ENCODE data around the gene PEX14. TPM values are rescaled to one million over a fixed set of nuclear protein-coding genes. Genes with fewer than 3 reads are reported as not detected.

PEX14 gene
- total RNA-seq, 4 donors from 2014 or later: 8.1 to 17.8 (median 15.8) TPM

DNA sequence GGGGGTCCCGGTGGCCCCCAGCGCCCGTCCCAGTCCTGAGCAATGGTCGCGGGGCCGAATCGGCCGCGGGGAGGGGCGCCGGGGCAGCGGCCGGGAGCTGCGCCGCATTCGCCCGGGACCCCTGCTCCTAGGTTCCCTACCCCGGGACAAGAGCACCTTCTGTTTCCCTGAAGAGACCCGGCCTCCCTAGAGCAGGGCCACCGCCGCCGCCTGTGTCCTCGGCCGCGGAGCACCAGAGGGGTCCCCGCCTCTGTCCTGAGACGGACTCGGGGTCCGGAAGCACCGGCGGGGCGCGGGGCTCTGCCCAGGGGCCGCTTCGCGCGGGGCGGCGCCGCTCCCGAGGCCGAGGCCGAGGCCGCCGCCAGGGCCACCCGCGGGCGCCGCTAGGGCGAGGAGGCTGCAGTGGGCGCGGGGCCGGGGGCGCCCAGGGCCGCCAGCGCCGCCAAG is 163.8 kb downstream of the PEX14 start:
- no peaks in the 10 kb centered on the region for H3K9me3 ChIP-seq
- H3K4me3 ChIP-seq: peak overlapping the region in 2 of 4 donors; percentile 25 to 29
- TF ChIP-seq, protein P1, sequence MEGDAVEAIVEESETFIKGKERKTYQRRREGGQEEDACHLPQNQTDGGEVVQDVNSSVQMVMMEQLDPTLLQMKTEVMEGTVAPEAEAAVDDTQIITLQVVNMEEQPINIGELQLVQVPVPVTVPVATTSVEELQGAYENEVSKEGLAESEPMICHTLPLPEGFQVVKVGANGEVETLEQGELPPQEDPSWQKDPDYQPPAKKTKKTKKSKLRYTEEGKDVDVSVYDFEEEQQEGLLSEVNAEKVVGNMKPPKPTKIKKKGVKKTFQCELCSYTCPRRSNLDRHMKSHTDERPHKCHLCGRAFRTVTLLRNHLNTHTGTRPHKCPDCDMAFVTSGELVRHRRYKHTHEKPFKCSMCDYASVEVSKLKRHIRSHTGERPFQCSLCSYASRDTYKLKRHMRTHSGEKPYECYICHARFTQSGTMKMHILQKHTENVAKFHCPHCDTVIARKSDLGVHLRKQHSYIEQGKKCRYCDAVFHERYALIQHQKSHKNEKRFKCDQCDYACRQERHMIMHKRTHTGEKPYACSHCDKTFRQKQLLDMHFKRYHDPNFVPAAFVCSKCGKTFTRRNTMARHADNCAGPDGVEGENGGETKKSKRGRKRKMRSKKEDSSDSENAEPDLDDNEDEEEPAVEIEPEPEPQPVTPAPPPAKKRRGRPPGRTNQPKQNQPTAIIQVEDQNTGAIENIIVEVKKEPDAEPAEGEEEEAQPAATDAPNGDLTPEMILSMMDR (IDR thresholded peaks at IDR 0.05 in 4 of 5, conservative IDR thresholded peaks at IDR 0.05 in 1 of 5): no peak
- TF ChIP-seq POLR2A (IDR thresholded peaks at IDR 0.05): no peak
- intact Hi-C loops (cut with DNase I; ENCODE audit: low total_unique reads) (no loop called here), in situ Hi-C loops (cut with MboI; ENCODE audit: low sequenced_read_pairs in 4 of 4) (no loop called here)
- peaks cover 0 to 27% of the 10 kb centered on the region in 2 donors for H3K36me3 ChIP-seq
- no peaks in the 10 kb centered on the region for H3K27me3 ChIP-seq
- H3K27ac ChIP-seq: peak overlapping the region in 3 of 4 donors; percentile 22 to 53 (median 42)
- H3K4me1 ChIP-seq: peaks cover 22 to 29% of the 10 kb centered on the region in 2 donors
- DNase-seq (no peak), ATAC-seq (no peak)

- H3K27ac ChIP-seq: peak overlapping the region in 1 of 4 donors; percentile 65
- intact Hi-C loops (cut with DNase I; ENCODE audit: low total_unique reads): no loop called here
Measured at GRCh38 chr1:10639011-10639774, 164.4 kb downstream of the PEX14 start.

GRCh38 chr1:10639775-10640578 is 165.2 kb downstream of the PEX14 start:
- peaks cover 0 to 31% of the 10 kb centered on the region in 2 donors for H3K36me3 ChIP-seq
- DNase-seq (no peak), ATAC-seq (no peak)
- intact Hi-C loops (cut with DNase I; ENCODE audit: low total_unique reads): loop anchor here (2.0 kb wide), 1 partner anchor 17 kb away; no protein-coding TSS in a partner anchor
- H3K27ac ChIP-seq: peak overlapping the region; percentile 46 to 65 (median 54)
- in situ Hi-C loops (cut with MboI; ENCODE audit: low sequenced_read_pairs in 4 of 4): no loop called here
- TF ChIP-seq, protein P1 (IDR thresholded peaks at IDR 0.05 in 4 of 5, conservative IDR thresholded peaks at IDR 0.05 in 1 of 5): no peak
- no peak for TF ChIP-seq POLR2A (IDR thresholded peaks at IDR 0.05)
- H3K9me3 ChIP-seq: no peaks in the 10 kb centered on the region
- peaks cover 22 to 34% of the 10 kb centered on the region in 2 donors for H3K4me1 ChIP-seq
- no peak overlapping the region for H3K4me3 ChIP-seq
- H3K27me3 ChIP-seq: no peaks in the 10 kb centered on the region

More at GRCh38 chr1:10639011-10639774, 164.4 kb downstream of the PEX14 start:
- ATAC-seq: no peak
- no peak for TF ChIP-seq POLR2A (IDR thresholded peaks at IDR 0.05)
- TF ChIP-seq, protein P1 (IDR thresholded peaks at IDR 0.05 in 4 of 5, conservative IDR thresholded peaks at IDR 0.05 in 1 of 5): no peak
- peak overlapping the region in 1 of 4 donors; percentile 7 for H3K4me3 ChIP-seq
- no peaks in the 10 kb centered on the region for H3K9me3 ChIP-seq
- H3K4me1 ChIP-seq: peaks cover 22 to 32% of the 10 kb centered on the region in 2 donors
- in situ Hi-C loops (cut with MboI; ENCODE audit: low sequenced_read_pairs in 4 of 4): no loop called here
- H3K36me3 ChIP-seq: peaks cover 0 to 27% of the 10 kb centered on the region in 2 donors
- DNase-seq: no peak
- no peaks in the 10 kb centered on the region for H3K27me3 ChIP-seq

DNA sequence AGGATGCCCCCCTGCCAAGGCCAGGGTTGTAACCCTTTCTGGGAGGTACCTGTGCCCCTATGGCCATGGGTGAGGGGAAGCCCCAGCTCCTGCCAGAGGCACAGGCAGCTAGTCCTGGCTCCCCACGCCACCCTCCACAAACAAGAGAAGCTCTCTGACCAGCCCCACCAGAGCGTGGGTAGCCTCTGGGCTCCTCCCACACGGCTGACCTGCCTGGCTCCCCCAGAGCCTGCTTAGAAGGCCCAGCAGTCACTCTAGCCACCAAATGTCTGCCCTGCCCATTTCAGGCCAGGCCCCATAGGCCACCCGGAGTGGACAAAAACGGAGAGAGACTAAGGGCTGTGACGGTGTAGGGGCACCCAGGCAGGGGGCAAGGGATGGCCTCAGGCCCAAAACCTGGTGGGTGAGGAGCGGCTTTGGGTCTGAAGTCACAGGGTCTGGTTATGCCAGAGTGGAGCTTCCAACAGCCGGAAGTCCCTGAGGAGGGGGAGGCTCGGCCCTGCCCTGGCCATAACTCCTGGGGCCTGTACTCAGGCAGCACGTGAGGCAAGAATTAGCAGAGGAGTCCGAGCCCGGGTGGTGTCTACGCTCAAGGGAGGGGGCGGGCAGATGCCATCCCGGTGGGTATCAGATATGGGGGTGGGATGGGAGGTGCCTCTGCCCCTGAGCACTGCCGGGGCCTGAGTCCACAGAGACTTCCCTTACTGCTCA is 166.2 kb downstream of the PEX14 start:
- Histone ChIP-seq H3K9me3 (no peaks in the 10 kb centered on the region), H3K4me1 (peaks cover 13 to 23% of the 10 kb centered on the region in 2 donors), H3K27me3 (no peaks in the 10 kb centered on the region), H3K27ac (peak overlapping the region; percentile 46 to 65 (median 54)), H3K4me3 (no peak overlapping the region), H3K36me3 (peaks cover 0 to 40% of the 10 kb centered on the region in 2 donors)
- ATAC-seq: no peak
- TF ChIP-seq, protein P1 (IDR thresholded peaks at IDR 0.05 in 4 of 5, conservative IDR thresholded peaks at IDR 0.05 in 1 of 5): no peak
- TF ChIP-seq POLR2A (IDR thresholded peaks at IDR 0.05): no peak
- DNase-seq: no peak
- intact Hi-C loops (cut with DNase I; ENCODE audit: low total_unique reads) (loop anchor here (2.0 kb wide), 1 partner anchor 16 kb away; no protein-coding TSS in a partner anchor), in situ Hi-C loops (cut with MboI; ENCODE audit: low sequenced_read_pairs in 4 of 4) (no loop called here)
